Cerebellar nuclear complex (tissue), 1 donor: ENCODE results near the gene CCDC112.

Source experiments
- DNase-seq, 2 experiments: peaks; one replicate each; lab custom pipeline; 2025; lab: John Stamatoyannopoulos, UW

The CCDC112 gene

DNA sequence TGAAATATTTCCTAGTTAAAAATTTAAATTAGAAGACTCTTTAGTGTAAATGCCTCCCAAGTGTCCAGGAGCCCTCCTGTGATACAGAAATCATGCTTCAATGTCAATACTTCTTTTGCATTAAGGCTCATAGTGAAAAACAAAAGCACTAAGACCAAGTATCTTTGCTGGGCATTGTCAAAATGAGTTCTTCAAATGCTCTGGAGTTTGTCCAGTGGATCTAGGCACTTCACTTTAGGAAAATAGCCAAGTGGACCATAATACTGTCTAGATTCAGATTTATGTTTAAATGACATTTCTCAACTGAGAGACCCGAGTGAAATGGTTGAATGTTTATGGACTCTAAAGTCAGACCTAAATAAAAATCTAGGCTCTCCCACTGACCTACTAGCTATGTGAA lies 21.3 kb upstream of the CCDC112 start:
- DNase-seq: no peak

DNA sequence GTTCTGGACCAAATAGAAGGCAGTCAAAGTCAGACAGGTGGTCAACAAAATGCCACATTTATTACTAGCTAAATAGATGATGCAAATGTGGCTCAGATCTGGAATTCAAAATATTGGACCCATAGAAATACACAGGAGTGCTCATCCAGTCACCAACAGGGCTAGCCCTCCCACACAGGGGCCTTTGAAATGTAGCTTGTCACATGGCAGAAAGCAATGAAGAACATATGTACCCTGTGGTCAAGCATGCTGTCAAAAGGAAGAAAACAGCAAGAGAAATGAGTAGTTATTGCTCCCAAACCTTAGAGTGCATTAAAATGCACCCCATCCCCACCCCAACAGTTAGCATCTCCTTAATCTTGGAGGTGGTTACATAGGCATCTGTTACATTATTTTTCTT lies 20.9 kb upstream of the CCDC112 start:
- no peak for DNase-seq

DNA sequence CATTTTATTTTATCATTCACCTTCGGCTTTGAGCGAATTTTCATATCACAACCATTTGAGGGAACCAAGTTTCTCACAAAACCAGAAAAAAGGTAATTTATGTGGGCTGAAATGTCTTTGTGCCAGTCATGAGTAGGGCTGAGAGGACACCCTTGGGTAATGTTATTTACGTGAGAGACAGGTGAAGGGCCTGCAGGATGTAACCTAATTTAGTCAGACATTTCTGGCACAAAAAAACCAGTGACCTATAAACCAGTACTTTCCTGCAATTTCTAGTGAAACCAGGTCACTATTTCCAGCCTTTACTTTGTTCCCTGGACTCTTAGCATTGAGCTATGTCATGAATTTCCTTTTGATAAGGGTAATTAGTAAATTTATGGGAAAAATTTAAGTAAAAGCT lies 17.2 kb upstream of the CCDC112 start:
- DNase-seq: no peak

DNA sequence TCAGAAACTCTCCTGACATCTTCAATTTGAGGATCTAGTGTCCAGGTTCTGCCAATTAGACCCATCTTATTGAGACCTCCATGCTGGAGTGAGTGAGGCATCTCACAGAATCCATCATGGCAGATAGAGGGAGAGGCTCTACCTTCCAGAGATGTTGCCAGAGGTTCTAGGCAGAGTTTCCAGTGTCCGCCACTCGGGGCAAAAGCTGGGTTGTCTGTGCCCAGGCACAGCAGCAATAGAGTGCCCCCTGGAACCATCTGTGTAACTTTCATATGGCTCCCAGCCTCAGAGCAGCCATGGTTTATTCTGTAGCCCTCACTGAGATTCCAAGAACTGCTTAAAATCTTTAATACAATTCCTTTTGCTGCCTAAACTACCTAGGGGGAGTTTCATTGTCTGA lies 16.6 kb upstream of the CCDC112 start:
- DNase-seq: no peak

DNA sequence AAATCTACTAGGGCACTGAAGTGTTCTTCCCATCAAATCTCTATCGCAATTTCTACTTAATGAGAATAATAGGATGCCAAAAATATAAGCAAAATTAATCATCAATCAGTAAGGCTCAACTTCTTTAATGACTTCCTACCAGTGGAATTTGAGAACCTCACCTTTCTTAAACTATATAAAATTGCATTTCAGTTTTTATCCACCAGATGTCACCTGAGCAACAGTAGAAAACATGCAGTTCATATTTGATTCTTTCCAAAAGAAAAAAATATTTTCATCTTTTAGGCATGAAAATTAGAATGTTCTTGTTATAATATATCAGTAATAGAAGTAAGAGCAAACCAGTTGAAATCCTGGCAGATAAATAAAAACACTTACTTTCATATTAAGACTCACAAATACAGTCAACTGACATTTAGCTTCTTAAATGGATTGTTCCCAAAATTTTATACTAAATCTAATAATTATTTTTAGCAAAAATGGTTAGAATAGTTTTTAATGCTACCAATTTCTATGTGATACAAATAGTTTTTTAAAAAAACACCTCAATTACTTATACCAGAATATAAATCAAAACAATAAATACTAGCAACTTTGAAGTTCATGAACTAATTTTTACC lies 13.4 kb upstream of the CCDC112 start:
- DNase-seq: no peak

DNA sequence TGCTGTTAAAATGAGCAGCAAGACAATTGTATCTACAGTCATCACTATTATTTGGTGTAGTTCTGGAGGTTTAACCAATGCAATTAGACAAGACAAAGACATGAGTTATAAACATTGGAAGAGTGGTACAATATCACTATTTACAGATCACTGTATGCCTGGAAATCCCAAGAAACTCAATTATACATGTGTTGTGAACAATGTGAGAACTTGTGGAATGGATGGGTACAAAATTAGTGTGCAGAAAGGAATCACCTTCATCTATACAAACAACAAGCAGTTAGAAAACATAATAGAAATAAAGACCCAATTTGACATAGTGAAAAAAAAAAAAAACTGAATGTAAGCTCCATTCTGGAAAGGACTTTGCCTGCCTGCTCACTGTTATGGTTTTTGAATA lies 12.4 kb upstream of the CCDC112 start:
- DNase-seq: no peak

DNA sequence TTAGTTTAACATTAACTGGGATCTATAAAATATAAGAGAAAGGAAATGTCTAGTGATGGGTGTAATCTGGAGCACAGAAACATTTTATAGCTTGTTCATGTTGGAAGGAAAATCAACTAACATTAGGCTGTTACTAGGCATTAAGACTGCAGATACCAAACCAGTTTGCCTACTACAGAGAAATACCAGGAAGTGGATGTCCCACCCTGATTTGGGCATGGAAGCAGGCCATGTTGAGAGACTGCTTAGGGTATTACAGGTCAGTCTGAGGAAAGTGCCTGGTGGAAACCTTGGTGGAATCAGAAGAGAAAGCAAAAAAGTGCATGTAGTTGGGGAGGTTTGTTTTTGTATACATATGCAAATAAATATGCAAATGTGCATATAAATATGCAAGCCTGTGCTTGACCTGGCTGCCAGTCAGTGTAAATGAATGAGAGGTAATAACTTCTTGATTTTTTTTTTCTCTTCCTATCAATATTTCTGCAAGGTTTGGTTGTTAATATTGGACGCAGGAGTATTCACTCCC lies 9.6 kb upstream of the CCDC112 start:
- DNase-seq: no peak

DNA sequence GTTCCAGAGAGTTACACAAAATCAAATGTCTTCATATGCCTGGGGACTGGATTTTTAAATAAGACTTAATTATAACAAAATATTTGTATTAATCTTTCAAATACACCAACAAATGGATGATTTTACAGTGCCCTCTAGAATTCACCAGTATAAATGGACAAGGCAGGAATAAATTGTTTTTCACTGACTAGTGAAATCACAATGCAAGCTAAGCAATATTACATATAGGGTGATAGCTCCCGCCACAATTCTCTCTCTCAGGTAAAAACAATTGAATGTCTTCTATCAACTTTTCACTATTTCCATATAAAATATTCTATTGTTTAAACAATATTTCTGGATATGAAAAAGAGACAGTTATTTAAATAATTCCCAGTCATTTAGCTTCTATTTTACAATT lies 8.0 kb upstream of the CCDC112 start:
- no peak for DNase-seq

DNA sequence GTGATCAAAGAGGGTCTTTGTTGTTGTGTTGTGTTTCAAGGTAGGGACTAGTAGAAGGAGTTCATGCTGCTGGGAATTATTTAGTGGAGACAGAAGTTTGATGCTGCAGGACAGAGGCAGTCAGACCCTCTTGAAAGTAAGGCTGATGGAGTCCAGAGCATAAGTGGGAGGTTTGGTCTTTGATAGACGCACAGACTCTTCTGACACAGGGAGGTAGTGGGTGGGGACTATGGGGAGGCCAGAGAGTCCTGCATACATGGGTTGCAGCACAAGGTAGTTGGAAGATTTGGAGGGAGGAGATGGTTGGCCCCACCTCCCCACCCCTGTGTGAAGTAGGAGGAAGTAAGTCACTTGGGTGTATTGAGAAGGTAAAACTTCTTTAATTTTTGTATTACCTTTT lies 2.4 kb upstream of the CCDC112 start:
- DNase-seq: no peak

DNA sequence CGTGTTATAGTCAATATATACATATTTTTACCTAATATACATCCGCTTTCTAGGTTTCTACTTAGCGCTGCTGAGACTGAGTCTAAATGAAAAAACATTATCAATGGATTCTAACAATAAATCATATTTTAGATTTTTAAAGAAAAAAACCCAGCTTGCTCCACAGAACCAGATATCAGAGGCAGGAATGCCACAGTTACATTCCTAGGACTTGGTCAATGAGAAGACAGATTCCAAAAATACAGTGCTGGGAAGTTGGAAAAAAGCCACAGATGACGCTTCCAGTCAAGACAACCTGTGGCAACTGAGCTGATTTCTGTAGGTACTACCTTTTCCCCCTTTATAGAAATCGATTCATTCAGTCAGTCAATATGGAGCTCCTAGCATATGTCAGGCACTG lies 577 bp upstream of the CCDC112 start:
- DNase-seq: no peak

DNA sequence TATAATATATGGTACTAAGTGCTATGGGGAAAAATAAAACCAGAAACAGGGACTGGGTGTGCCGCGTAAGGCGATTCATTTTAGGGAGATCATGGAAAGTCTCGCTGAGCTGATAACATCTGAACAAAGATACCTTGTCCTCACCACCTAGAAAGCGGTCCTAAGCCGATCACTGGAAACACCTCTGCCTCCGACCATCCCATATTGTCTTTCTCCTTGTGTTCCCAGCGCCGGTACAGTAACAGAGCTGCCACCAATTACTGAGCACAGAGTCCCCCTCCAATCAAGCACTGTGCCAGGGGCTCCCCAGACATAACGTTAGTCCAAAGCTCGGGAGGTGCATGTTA lies 704 bp downstream of the CCDC112 start:
- no peak for DNase-seq

DNA sequence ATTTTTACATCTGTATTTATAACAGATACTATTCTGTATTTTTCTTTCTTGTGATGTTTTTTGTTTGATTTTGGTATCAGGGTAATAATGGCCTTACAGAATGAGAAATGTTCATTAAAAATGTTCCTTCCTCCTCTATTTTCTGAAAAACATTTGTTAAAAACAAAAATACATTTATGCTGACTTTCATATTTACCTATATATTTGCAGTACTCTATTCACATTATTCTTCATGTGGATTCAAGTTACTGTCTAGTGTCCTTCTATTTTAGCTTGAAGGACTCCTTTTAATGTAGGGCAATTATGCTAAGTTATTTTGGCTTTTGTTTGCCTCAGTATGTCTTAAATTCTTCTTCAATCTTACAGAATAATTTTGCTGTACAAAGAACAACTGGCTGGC lies 5.1 kb downstream of the CCDC112 start:
- DNase-seq: no peak

DNA sequence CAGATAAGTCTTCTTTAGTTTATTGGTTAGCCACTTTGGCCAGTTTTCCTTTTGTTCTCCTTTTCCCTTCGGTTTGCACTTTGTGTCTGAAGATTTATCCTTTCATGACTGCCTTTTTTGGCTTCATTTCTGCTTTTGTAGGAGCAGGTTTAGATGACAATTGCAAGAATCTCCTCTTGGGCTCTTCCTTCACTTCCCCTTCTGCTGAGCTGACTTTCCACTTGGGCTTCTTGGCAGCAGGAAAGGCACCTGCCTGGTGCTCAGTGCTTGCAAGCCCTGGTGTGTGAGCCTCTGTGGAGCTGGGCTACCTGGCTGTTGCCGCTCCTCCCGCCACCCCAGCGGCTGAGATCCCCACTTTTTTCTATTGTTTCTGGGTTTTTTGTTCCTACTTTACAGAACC lies 7.3 kb downstream of the CCDC112 start:
- DNase-seq: no peak

DNA sequence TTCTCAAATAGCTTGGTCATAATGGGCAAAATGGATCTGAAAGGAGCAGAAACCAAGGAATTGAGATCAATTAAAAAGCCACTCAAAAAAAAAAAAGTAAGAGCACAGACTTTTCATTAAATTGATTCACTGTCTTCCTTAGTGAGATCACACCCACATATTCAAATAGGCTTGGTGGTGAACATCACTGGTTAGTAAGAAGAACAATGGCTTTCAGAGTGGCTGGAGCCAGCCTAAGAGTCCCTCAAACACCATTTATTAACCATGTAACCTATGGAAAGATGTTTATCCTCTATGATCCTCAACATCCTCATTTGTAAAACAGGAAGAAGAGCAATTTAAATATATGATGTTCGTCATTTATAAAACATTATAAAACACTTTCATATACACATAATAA lies 12.4 kb downstream of the CCDC112 start:
- no peak for DNase-seq

DNA sequence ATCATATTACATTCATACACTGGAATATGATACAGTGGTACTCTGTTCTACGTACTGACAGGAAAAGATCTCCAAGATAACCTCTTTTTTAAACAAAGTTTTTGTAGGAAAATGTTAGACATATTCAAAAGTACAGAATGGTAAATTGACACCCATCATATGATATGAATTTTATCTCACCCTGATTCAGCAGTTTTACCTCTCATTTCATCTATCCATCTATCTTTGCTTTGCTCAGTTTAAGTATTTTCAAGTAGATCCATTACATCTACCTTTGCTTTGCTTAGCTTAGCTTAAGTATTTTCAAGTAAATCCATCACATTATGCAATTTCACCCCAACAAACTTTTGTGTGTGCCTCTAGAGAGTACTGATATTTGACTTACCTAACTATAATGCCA lies 14.3 kb downstream of the CCDC112 start:
- DNase-seq: no peak

DNA sequence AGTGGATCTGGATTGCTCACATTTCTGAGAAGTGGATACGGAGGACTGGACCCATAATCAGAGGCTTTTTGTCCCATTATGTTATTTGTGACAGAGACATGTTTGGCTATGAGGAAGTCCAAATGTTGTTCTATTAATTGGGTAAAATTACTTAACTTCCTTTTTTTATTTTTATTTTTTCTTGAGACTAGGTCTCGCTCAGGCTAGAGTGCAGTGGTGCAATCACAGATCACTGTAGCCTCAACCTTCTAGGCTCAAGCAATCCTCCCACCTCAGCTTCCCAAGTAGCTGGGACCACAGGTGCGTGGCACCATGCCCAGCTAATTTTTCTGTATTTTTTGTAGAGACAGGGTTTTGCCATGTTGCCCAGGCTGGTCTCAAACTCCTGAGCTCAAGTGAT lies 21.9 kb downstream of the CCDC112 start:
- DNase-seq: no peak

DNA sequence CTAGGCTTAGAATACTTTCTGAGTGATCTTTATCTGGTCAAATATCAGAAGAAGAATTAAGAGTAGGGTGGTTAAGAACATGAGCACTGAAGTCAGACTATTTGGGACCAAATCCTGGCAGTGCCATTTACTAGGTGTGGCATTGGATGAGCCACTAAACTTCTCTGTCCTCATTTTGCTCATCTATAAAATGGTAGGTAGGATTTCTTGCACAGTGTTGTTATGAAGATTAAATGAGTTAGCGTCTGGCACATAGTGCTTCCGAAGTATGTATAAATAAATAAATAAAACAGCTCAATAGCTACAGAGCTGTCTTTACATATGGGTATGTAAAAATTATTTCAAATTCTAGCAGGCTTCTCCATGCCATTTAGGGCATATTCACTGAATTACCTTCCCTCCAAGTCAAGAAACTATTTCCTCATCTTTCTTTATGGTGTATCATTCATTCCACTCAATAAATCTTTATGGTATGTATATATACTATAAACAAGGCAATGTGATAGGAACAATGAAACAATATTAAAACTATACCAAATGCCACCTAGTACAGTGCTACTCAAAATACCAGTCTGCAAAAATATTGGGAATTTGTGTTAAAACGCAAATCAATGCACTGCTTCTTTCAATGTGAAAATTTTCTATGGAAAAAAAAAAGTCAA lies 24.0 kb downstream of the CCDC112 start:
- DNase-seq: no peak

DNA sequence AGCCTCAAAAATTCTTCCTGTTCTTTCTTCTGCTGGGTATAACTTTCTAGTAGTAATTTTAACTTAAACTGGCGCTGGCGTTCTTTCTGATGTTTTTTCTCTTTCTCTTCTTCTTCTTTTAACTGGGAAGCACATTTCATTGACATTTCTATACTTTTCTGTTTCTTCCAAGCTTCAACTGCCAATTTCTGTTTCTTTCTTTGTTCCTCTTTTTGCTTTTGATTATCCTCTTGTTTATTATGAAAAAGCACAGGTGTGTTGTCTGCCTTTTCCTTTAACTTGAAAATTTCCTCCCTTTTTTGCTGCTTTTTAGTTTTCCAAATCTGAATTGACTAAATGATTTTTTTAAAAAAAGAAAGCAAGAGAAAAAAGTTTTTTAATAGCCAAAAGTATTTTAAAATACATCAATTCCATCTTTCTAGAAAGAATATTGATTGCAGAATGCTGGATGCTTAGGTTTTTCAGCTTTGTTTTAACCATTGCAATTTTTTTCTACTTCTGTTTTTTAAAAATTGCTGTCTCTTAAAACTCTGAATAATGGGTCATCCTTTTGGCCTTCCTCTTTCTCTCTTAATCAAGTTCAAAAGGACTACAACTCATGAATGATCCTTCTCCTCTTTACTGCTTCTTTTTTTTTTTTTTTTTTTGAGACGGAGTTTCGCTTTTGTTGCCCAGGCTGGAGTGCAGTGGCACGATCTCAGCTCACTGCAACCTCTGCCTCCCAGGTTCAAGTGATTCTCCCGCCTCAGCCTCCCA lies 25.0 kb downstream of the CCDC112 start:
- DNase-seq: no peak

DNA sequence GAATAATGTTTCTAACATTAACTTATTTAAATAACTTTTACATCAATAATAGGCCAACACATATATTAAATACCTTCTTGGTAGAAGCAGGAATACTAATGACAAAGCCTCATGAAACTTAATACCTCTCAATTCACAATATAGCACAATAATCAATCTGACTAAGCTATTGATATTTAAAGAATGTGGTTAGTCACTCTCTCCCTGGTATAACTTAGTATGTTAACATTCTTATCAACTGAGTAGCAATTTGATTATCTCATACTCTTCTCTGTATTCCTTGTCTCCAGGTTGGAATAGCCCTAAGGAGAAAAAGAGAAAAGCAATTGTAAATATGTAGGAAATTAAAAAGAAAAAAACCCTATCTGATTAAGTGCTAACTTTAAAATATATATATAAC lies 28.8 kb downstream of the CCDC112 start:
- no peak for DNase-seq

DNA sequence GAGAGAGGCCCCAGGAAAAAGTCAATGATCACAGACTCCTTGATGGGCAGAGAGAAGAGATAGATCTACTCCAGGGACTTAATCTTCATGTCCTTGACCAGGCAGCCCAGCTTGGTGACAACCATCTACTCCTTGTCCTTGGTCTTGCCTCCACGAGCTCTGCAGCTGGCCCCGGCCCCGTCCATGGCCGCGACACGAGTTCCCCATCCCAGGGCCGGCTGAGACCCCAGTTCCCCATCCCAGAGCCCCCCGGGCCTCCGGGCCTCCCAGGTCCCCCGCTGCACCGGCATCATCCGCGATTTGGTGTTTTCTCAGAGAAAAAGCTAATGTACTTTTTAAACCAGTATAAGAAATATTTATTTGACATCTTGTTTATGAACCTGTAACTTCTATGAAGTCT lies 31.2 kb downstream of the CCDC112 start:
- no peak for DNase-seq

DNA sequence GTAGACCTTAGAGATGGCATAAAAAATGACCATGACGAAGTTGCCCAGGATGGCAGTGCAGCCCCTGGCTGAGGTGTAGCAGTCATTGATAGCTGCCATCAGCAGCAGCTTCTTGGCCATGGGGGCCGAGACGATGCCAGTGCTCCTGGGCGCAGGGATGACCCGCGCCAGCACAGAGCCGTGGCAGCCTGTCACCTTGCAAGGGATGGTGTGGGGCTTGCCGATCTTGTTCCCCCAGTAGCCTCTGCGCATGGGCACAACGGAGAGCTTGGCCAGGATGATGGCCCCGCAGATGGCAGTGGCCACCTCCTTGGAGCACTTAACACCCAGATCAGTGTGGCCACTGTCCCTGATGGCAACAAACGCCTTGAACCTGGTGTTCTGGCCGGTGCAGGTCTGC lies 31.7 kb downstream of the CCDC112 start:
- no peak for DNase-seq

DNA sequence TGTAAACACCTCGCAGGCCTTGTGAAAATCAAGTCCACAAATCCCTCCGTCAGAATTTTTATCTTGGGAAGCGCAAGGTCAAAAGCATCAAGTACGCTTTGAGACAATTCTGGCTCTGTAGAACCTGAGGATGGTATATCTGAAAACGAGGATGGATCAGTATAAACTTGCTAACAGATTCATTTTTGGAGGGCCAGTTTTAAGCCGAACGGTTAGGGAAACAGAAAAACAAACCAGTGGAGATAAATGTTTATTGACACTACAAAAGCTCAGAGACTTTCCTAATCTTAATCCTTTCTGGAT lies 33.4 kb downstream of the CCDC112 start:
- no peak for DNase-seq

DNA sequence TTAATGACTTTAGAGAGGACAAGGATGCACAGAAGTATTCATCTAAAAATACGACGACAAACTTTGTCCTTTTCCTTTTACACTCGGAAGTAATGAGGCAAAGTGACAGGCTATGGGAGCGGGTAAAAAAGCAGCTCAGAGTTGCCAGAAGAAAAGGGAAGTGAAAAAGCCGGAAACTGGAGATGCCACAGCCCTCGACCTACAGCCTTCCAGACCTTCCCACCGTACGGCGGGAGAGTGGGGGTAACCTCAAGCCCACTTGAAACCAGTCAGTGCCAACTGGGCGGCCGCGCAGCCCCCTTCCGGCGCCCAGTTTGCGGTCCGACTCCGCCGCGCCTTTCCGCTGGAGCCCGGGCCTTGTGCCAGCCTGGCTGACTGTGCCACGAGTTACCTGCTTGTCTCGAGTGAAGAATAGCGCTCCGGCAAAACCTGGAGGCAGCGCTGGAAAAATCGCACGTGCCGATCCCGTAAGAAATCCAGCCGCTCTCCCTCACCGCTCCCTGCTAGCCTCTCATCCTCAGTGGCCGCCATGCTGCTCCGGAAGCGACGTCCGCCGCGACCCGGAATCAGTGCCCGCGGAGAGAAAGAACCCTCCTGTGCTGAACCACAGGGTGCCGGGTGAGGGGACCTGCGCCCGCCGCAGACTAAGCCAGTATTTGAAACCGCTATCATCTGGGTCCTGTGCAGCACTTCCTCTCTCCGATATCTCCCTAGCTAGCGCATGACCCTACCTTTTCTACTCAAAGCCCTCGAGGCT lies 34.0 kb downstream of the CCDC112 start, which contains the start of gene PGGT1B:
PGGT1B (minus strand) TSS at position 557 of the 757 bp plus-strand sequence; CDS start at position 531, 26 bp downstream.
- peak; percentile 25 to 58 for DNase-seq
